Measurements from ENCODE around the gene LIN28B. TPM values are rescaled to one million over a fixed set of nuclear protein-coding genes. Genes with fewer than 3 reads are reported as not detected.

Gene LIN28B
- total RNA-seq, 1 donor from 2014 or later: not detected

- intact Hi-C loops (cut with DNase I): no loop called here
- H3K4me3 ChIP-seq: no peak overlapping the region
- no peak overlapping the region for H3K27ac ChIP-seq
- TF ChIP-seq CTCF (IDR thresholded peaks at IDR 0.05): no peak
- H3K9me3 ChIP-seq: no peaks in the 10 kb centered on the region
- H3K36me3 ChIP-seq: no peaks in the 10 kb centered on the region
- DNase-seq (ENCODE audit: low spot score in 2 of 2): no peak
- H3K4me1 ChIP-seq: no peaks in the 10 kb centered on the region
- no peaks in the 10 kb centered on the region for H3K27me3 ChIP-seq
These were observed 2.3 kb downstream of the LIN28B start for GRCh38 chr6:104959026-104959858.

GRCh38 chr6:104969108-104969507 lies 12.2 kb downstream of the LIN28B start:
- H3K27ac ChIP-seq: no peak overlapping the region
- H3K4me1 ChIP-seq: no peaks in the 10 kb centered on the region
- TF ChIP-seq CTCF (IDR thresholded peaks at IDR 0.05): no peak
- no peak overlapping the region for H3K4me3 ChIP-seq
- no peaks in the 10 kb centered on the region for H3K9me3 ChIP-seq
- H3K27me3 ChIP-seq: no peaks in the 10 kb centered on the region
- no peak for DNase-seq (ENCODE audit: low spot score in 2 of 2)
- no peaks in the 10 kb centered on the region for H3K36me3 ChIP-seq
- intact Hi-C loops (cut with DNase I): no loop called here

GRCh38 chr6:104969785-104970581 lies 13.1 kb downstream of the LIN28B start:
- no peaks in the 10 kb centered on the region for H3K9me3 ChIP-seq
- no peaks in the 10 kb centered on the region for H3K27me3 ChIP-seq
- no peaks in the 10 kb centered on the region for H3K4me1 ChIP-seq
- no peak for DNase-seq (ENCODE audit: low spot score in 2 of 2)
- no peak overlapping the region for H3K4me3 ChIP-seq
- H3K27ac ChIP-seq: no peak overlapping the region
- no peaks in the 10 kb centered on the region for H3K36me3 ChIP-seq
- no peak for TF ChIP-seq CTCF (IDR thresholded peaks at IDR 0.05)
- intact Hi-C loops (cut with DNase I): no loop called here

GRCh38 chr6:104973404-104973803 lies 16.5 kb downstream of the LIN28B start:
- Histone ChIP-seq H3K27ac (no peak overlapping the region), H3K36me3 (no peaks in the 10 kb centered on the region), H3K4me3 (no peak overlapping the region), H3K4me1 (no peaks in the 10 kb centered on the region), H3K27me3 (no peaks in the 10 kb centered on the region), H3K9me3 (no peaks in the 10 kb centered on the region)
- intact Hi-C loops (cut with DNase I): no loop called here
- DNase-seq (ENCODE audit: low spot score in 2 of 2): no peak
- TF ChIP-seq CTCF (IDR thresholded peaks at IDR 0.05): no peak

- TF ChIP-seq CTCF (IDR thresholded peaks at IDR 0.05): no peak
- no peaks in the 10 kb centered on the region for H3K9me3 ChIP-seq
- no peaks in the 10 kb centered on the region for H3K36me3 ChIP-seq
- no peak for DNase-seq (ENCODE audit: low spot score in 2 of 2)
- no peaks in the 10 kb centered on the region for H3K27me3 ChIP-seq
- intact Hi-C loops (cut with DNase I): no loop called here
- no peak overlapping the region for H3K4me3 ChIP-seq
- H3K4me1 ChIP-seq: no peaks in the 10 kb centered on the region
- H3K27ac ChIP-seq: no peak overlapping the region
These were observed 26.4 kb downstream of the LIN28B start for GRCh38 chr6:104983296-104983695.
